GM21423 (cell line): ENCODE results near the gene ADGRL3.

Experiments
- ATAC-seq: cut with Tn5 transposase; IDR thresholded peaks from one replicate; pipeline ENCODE4 v1.9.1; 2021; ENCODE audit warnings: mild to moderate bottlenecking, moderate library complexity; ENCODE audit not compliant: unreplicated experiment

The ADGRL3 gene

GRCh38 chr4:61531188-61531587 lies 331.1 kb downstream of the ADGRL3 start:
- no peak for ATAC-seq

DNA sequence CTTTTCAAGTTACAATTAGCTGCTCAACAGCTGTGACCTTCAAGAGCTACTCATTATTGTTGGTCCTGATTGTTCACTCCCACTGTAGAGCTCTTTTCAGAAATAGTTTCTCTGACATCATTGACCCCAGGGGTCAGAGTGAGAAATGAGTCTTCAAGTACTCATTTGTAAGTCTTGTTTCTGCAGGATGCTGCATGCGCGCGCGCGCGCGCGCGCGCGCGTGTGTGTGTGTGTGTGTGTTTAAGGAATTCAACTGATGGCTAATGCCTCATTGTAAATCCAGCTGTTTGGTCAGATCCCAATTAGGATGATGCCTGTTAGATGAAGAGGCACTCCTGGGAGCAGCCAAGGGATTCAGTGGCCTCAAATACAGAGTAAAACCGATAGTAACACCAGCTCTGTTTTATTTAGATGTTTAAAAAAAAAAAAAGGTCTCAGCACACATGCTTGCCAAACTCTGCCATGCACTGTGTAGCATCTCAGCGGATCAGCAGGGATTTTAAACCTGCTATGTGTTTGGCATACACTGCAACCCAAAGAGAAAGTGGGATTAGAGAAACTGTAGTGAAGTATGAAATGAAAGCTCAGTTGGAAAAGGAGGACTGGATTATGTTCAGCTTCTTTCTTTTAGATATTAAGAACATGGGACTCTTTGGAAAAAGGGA lies 332.3 kb downstream of the ADGRL3 start:
- no peak for ATAC-seq

- no peak for ATAC-seq
Measured at GRCh38 chr4:61533140-61533539, 333.0 kb downstream of the ADGRL3 start.

- ATAC-seq = no peak
Measured at GRCh38 chr4:61540944-61541343, 340.8 kb downstream of the ADGRL3 start.

- no peak for ATAC-seq
Measured at GRCh38 chr4:61541459-61541858, 341.3 kb downstream of the ADGRL3 start.

DNA sequence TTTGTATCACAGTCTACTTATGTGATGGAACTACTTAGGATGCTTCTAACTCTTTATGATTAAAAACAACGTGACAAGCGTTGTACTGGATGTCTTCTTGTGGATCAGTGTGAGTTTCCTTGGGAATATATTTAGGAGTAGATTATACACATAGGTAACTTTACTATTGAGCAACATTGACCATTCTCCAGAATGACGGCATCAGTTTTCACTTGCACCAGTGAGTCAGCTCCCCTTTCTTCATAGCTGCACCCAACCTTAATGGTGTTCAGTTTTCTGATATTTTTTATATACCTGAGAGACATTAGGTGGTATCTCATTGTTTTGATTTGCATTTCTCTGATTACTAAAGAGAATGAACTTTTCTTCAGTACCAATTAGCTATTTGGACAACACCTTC lies 343.9 kb downstream of the ADGRL3 start:
- ATAC-seq = no peak

DNA sequence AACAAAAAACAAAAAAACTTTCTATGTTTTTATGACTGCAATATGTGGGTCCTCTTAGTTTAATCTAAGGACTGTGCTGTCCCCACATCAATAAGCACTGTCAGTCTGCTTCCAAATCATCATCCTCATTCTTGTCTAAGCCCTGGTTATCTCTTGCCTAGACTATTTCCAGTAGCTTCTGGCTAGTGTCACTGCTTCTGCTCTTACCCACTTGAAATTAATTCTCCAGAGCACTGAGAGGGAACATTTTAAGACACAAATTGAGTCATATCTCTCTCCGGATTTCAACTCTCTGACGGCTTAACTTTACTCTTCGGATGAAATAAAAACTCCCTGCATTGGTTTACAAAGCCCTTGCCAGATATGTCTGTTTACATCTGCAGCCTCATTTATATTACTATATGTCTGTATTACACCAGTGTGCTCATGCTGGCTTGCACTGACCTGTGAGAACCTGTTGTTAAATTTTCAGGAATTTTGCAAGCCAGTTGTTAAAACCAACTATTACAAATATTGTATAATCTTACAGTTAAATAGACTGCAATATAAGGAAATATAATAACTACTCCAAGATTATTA lies 345.9 kb downstream of the ADGRL3 start:
- ATAC-seq = no peak

GRCh38 chr4:61549336-61549735 lies 349.2 kb downstream of the ADGRL3 start:
- no peak for ATAC-seq

DNA sequence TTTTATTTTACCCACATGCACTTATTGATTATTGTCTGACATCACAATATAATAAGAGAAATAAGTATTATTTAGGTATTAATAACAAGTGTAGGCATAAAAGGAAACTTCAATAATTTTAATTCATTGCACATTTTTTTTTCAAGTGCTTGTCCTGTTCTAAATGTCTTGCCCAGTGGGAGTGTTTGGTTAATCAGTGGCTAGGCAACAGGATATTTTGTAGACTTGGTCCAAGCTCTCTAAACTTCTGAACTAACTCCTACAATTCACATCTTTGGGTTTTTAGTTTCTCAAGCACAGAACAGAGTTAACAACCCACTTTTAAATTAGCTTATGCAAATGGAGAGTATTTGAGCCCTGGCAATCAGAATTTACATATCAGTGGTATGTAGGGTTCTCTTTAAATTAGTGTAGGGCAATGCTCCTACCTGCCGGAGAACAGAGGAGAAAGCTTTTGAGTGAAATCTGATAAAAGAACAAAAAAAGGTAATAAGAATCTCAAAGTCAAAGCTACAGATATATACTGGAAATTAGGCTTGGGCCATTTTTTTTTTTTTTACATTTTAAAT lies 353.5 kb downstream of the ADGRL3 start:
- no peak for ATAC-seq

DNA sequence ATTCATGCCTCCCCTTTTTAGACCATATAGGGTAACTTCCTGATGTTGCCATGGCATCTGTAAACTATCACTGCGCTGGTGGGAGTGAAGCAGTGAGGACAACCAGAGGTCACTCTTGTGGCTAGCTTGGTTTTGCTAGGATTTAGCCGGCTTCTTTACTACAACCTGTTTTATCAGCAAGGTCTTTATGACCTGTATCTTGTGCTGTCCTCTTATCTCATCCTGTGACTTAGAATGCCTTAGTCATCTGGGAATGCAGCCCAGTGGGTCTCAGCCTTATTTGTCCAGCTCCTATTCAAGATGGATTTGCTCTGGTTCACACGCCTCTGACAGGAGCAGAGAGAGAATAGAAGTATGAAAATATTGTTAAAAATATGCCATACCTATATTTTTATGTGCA lies 355.7 kb downstream of the ADGRL3 start:
- ATAC-seq = no peak

DNA sequence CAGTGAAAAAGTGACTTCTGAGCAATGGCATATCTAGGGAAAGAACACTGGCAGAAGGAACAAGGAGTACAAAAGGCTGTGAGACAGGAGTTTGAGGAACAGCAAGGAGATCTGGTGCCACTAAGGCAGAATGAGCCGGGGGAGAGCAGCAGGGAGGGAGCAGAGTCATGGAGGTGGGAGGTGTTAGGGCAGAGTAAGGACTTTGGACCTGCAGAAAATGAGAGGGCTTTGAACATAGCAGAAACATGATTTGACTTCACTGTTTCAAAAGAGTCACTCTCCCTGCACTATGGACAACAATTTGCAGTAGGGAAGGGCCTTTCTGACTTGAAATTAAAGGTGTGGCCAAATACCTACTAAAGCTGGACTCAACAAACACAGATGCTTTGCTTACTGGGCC lies 356.2 kb downstream of the ADGRL3 start:
- no peak for ATAC-seq

GRCh38 chr4:61559396-61559795 lies 359.3 kb downstream of the ADGRL3 start:
- ATAC-seq = no peak

DNA sequence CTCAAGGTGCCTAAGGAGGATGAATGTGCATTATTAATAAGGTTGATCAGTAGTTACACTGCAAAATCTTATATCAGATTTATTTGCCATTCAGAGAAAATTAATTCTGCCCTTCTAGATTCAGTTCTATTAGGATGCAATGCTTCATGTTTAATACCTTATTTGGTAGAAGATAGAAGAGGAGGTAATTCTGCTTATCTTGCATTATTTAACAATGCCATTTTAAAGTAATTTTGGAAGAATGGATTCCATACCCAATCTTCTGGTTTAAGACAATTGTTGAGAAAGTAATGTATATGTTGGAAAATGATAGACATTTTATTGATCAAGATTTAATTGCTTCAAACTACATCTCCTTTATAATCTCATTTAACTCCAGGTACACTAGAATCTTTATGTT lies 360.9 kb downstream of the ADGRL3 start:
- ATAC-seq = no peak

- ATAC-seq = no peak
Measured at GRCh38 chr4:61571761-61572559, 371.8 kb downstream of the ADGRL3 start.

- no peak for ATAC-seq
Measured at GRCh38 chr4:61575796-61576195, 375.7 kb downstream of the ADGRL3 start.

- ATAC-seq = no peak
Measured at GRCh38 chr4:61579786-61580185, 379.7 kb downstream of the ADGRL3 start.

- ATAC-seq = no peak
Measured at GRCh38 chr4:61580721-61581377, 380.7 kb downstream of the ADGRL3 start.

DNA sequence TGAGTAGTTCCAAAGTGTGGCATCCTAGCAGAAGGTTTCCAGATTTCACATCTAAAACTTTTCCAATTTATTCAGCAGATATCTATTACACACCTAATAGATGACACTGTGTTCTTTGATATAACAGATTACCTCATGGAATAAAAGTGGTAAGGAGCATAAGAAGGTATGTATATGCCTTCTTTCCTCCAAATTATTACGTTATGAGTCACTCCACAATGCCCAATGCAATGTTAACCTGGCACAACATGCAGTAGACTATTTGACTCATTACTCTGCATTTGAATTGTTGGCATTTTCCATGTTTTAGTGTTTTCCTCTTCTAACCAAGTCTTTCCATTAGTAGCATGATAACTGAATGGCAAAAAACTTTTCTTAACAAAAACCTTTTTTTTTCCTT lies 383.6 kb downstream of the ADGRL3 start:
- no peak for ATAC-seq

- ATAC-seq = no peak
Measured at GRCh38 chr4:61588621-61589402, 388.7 kb downstream of the ADGRL3 start.

DNA sequence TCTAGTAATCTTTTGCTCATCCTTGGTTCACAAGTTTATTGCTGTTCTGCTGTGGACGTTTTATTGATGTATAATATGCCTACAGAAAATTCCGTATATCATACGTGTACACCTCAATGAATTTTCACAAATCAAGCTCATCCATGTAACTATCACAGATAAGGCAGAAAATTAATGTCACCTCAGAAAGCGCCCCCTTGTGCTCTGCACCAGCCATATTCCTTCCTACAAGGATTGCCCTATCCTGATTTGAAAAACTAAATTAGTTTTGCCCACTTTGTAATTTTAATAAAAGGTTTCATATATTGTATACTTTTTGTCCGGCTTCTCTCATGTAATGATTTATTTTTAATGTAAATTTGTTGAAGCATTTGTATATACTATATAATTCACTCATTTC lies 390.8 kb downstream of the ADGRL3 start:
- ATAC-seq = no peak
